HG03342 (cell line): ENCODE measurements around the gene ANTXR2.

Experiments
- ATAC-seq: cut with Tn5 transposase; IDR thresholded peaks from one replicate; pipeline ENCODE4 v1.9.1; 2021; ENCODE audit warnings: mild to moderate bottlenecking, moderate library complexity; ENCODE audit not compliant: unreplicated experiment

Gene ANTXR2

DNA sequence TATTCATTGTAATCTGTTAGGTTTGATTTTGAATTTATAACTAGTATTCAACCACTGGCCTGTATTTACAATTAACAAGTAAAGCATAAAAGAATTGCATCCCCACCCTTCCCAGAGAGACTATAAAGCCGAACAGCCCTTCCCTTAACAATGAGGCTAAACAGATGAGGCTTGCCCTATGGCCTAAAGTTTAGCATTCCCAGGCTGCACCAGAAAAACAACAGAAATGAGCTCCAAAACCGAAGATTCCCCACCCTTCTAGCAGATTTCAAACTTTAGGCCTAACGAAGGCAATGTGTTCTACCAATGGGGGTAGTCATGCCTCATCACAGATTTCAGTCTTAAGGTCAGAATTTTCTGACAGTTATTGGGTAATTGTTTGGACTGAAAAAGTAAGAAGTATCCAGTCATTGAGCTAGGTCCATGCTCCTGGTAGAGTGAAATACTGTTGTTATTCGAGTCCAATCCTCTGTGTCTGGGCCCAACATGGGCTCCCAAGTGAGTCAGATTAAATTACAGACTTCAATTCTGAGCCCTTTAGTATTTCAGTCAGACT lies 197.6 kb downstream of the ANTXR2 start:
- no peak for ATAC-seq

DNA sequence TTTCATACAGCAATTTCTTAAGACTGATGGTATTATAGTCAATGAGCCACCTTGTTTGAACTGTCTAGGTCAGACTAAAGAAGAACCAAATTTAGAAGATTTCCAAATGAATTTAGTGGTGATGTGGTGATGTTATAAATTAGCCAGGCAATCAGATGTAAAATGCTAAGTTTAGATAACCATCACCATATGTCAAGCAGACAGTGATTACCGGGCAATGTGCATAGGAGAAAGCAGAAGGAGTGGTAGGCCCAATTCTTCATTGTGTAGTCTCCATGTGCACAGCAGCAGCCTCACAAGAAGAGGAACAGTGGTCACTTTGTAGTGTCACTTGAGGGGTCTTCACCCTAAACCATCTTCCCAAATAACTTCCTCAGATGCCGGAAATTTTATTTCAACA lies 198.8 kb downstream of the ANTXR2 start:
- no peak for ATAC-seq

DNA sequence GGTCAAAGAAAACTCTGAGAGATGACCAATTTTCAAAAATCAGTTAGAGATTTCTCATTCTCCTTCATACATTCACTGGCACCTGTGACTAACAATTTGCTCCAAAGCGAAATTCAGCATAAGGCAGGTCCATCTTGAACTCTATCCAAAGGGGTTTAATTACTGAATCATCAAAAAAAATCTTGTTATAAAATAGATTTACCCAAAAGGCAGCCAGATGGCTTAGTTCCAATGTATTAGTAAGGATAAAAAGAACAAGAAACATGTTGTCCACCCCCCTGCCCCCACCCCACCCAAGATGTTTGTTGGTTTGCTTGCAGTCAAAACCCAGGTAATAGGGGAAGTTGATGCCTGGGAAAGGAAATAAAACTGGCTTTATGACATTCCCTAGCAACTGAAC lies 200.3 kb downstream of the ANTXR2 start:
- no peak for ATAC-seq

DNA sequence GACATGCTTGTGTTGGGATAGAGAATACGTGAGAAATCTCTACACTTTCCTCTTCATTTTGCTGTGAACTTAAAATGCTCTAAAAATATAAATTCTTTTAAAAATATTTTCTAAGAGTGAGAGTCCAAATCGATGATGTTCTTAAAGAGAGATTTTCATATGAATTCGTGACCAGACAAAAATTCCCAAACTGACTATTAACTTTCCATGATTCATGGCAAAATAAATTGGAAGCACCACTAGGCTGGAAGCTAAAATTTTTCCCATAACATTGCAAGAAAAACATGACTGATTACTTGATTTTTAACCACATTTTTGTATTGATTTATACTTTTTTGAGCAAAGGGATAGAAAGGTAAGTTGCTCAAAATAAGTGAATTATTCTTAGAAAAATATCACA lies 201.1 kb downstream of the ANTXR2 start:
- ATAC-seq: no peak

- ATAC-seq: no peak
Observed at GRCh38 chr4:79869597-79870237, 203.3 kb downstream of the ANTXR2 start.

GRCh38 chr4:79865201-79865597 lies 207.8 kb downstream of the ANTXR2 start:
- no peak for ATAC-seq

DNA sequence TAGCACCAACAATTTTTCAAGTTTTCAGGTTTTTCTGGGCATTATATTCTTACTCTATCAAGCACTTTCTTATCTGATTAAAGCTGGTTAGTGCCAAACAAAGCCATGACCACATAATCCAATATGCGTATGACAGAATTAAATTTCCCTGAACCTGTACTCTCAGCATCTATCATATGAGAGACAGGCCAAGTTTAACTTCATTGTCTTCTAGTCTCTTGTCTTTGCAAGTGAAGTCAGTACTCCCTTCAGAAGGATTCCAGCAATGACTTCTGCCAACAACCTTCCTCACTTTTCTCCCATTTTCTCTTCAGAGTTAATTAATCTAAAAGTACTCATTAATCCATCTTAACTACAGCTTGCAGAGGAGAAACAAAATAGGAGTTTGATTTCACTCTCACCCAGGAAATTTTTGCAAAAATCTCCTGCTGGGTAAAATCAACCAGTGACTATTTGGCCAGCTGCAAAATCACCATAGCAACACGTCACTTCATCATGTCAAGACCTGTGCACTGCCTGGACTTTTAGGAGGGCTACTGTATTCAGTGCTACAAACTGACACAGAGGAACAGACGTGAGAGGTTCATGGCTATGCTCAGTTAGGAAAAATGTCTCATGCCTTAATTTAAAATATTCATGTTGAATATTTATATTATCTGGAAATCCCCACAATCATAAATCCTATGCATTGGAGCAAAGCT lies 208.4 kb downstream of the ANTXR2 start:
- no peak for ATAC-seq

DNA sequence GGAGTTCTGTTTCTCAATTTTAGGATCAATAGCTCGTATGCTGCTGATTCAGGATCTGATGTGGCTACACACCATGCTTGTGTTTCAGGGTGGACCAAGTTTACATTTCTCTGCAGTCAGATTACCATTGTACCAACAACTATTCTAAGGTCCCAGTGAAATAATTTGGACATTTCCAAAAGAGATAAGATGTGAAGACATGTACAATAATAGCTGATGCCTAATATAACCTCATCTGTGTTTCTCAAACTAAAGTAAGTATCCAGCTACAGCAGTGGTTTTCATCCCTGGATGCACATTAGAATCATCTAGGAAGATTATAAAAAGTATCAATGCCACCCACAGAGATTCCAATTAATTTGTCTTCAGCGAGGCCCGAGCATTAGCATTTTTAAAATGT lies 209.7 kb downstream of the ANTXR2 start:
- ATAC-seq: no peak

DNA sequence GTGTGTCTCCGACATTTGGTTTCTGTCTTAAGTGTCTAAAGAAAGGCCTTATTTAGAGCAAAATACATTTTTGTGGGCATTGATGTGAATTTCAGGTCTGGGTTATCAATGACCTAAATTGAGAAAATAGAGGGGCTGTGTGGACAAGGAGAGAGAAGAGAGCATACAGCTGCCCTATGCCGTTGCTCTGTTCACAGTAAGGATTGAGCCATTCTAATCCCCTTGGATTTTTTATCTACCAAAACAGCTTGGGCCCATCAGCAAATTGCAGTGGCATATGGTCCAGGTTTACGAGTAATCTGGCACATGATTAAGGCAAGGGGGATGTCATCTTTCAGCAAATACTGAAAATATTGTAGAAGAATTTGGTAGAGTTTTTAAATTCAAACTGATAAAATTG lies 210.2 kb downstream of the ANTXR2 start:
- ATAC-seq: no peak

DNA sequence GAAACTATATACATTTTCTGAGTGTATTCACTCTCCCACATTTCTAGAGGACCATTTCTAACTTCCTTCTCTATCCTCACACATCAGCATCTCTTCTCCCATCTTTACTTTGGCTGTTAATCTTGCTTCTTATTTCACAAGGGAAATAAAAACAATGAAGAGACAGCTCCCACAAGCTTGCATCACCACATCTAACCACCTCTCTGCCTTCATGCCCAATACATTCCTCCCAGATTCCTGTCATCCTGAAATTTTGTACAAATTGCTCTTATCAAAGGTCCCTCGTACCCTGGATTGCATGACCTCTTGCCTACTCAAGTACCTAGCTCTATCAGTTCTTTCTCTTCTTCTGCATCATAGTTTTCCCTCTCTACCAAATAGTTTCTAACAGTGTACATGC lies 215.2 kb downstream of the ANTXR2 start:
- no peak for ATAC-seq

DNA sequence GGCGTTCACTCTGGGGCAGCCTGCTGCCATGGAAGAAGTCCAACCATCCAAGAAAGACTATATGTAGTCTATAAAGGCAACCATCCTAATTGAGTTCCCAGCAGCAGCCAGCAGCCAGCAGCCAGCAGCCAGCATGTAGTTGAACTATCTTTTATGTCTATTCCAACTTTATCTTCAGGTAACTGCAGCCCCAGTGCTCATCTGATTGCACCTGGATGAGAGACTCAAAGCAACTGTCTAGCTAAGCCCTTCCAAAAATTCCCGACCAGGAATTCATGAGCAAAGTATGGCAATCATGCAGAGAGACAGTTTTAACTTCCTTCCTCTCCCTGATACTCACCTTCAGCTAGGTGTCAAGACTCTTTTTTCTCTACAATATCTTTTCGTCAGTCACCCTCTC lies 216.8 kb downstream of the ANTXR2 start:
- no peak for ATAC-seq

- ATAC-seq: no peak
Observed at GRCh38 chr4:79854856-79855502, 218.1 kb downstream of the ANTXR2 start.

GRCh38 chr4:79852305-79852730 lies 220.7 kb downstream of the ANTXR2 start:
- ATAC-seq: no peak

- no peak for ATAC-seq
Observed at GRCh38 chr4:79851625-79852304, 221.3 kb downstream of the ANTXR2 start.
